Duodenal mucosa (tissue), 2 donors: ENCODE measurements around the gene PEX26.
"Not testable (repeated sequence)": the region's sequence is repeated elsewhere in the genome, so short reads cannot be mapped to it uniquely, and the experiment has no call there.

Source experiments
- H3K27ac ChIP-seq: one replicate; pipeline ENCODE4 v1.7.0; 2013; ENCODE audit warnings: low read depth, low read length
- H3K27me3 ChIP-seq, 2 donors: one replicate each; pipeline ENCODE4 v1.7.0; 2013; ENCODE audit warnings: low read length in 2 of 2, control low read depth in 1 of 2; ENCODE audit not compliant: insufficient read depth in 2 of 2, control insufficient read depth in 1 of 2
- H3K36me3 ChIP-seq, 2 donors: one replicate each; pipeline ENCODE4 v1.7.0; 2013; ENCODE audit warnings: low read length in 2 of 2, control low read depth in 1 of 2; ENCODE audit not compliant: insufficient read depth in 2 of 2, control insufficient read depth in 1 of 2
- H3K4me1 ChIP-seq, 2 donors: one replicate each; pipeline ENCODE4 v1.7.0; 2013; ENCODE audit warnings: low read length in 2 of 2, control low read depth in 1 of 2; ENCODE audit not compliant: insufficient read depth in 2 of 2, control insufficient read depth in 1 of 2
- H3K4me3 ChIP-seq, 2 donors: one replicate each; pipeline ENCODE4 v1.7.0; 2013; ENCODE audit warnings: low read length in 2 of 2, low read depth in 1 of 2
- H3K9ac ChIP-seq, 2 donors: one replicate each; pipeline ENCODE4 v1.7.0; 2013; ENCODE audit warnings: low read length in 2 of 2, low read depth in 1 of 2
- H3K9me3 ChIP-seq, 2 donors: one replicate each; pipeline ENCODE4 v1.7.0; 2013; ENCODE audit warnings: low read length in 2 of 2, control low read depth in 1 of 2; ENCODE audit not compliant: control insufficient read depth in 1 of 2

The PEX26 gene

DNA sequence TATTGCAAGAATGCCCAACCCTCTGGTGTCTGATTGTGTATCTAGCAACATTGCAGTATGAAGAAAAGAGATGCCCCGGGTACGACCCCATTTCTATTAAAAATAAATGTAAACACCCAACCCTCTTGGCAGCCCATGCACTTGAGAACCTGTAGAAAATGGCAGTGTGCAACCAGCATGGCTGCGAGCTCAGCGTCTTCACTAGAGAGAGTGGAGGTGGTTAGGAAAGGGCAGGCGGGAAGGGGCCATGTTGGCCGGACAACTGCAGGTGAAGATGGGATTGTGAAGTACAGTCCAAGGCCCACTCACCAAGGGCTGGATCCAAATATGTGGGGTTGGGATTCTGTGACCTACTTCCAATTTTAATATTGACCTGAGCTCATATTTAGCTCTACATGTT is 15.9 kb downstream of the PEX26 start:
- Histone ChIP-seq H3K4me1 (peaks cover 34% of the 10 kb centered on the region in 2 donors), H3K4me3 (no peak overlapping the region), H3K36me3 (peaks cover 0 to 19% of the 10 kb centered on the region in 2 donors), H3K27me3 (no peaks in the 10 kb centered on the region), H3K9me3 (no peaks in the 10 kb centered on the region), H3K27ac (no peak overlapping the region), H3K9ac (no peak overlapping the region)

- no peak overlapping the region for H3K4me3 ChIP-seq
- no peak overlapping the region for H3K27ac ChIP-seq
- H3K9ac ChIP-seq, result no peak overlapping the region
- peaks cover 23 to 25% of the 10 kb centered on the region in 2 donors for H3K4me1 ChIP-seq
- H3K27me3 ChIP-seq, result no peaks in the 10 kb centered on the region
- no peaks in the 10 kb centered on the region for H3K9me3 ChIP-seq
- H3K36me3 ChIP-seq, result peaks cover 0 to 5% of the 10 kb centered on the region in 2 donors
Observed at GRCh38 chr22:18095101-18095805, 17.5 kb downstream of the PEX26 start.

- no peak overlapping the region for H3K4me3 ChIP-seq
- H3K27ac ChIP-seq, result no peak overlapping the region
- H3K9ac ChIP-seq, result no peak overlapping the region
- peaks cover 10% of the 10 kb centered on the region in 2 donors for H3K4me1 ChIP-seq
- H3K27me3 ChIP-seq, result no peaks in the 10 kb centered on the region
- no peaks in the 10 kb centered on the region for H3K9me3 ChIP-seq
- peaks cover 0 to 11% of the 10 kb centered on the region in 2 donors for H3K36me3 ChIP-seq
Observed at GRCh38 chr22:18096823-18097222, 19.0 kb downstream of the PEX26 start.

GRCh38 chr22:18100781-18101180 is 23.0 kb downstream of the PEX26 start:
- no peaks in the 10 kb centered on the region for H3K27me3 ChIP-seq
- H3K36me3 ChIP-seq, result peaks cover 4 to 12% of the 10 kb centered on the region in 2 donors
- H3K9ac ChIP-seq, result no peak overlapping the region
- H3K27ac ChIP-seq, result no peak overlapping the region
- no peaks in the 10 kb centered on the region for H3K9me3 ChIP-seq
- no peak overlapping the region for H3K4me3 ChIP-seq
- H3K4me1 ChIP-seq, result no peaks in the 10 kb centered on the region

DNA sequence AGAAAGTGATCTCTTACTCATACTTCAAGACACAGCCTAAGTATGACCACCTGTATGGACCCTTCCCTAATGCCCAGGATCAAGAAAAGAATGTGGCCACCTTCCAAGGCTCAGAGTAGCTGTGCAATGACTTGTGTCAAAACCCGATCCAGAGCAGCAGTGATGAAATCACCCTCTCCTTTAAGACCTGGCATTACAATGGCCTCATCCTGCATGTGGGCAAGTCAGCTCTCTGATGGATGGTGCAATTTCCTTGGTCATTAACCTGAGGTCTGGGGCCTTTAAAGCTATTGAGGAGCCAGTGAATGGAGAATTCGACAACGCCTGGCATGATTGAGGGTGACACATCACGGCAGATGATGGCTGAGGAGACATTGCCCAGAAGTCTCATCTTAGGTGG is 23.7 kb downstream of the PEX26 start:
- Histone ChIP-seq H3K9ac (no peak overlapping the region), H3K4me3 (no peak overlapping the region), H3K27me3 (no peaks in the 10 kb centered on the region), H3K4me1 (no peaks in the 10 kb centered on the region), H3K36me3 (peaks cover 4 to 10% of the 10 kb centered on the region in 2 donors), H3K9me3 (no peaks in the 10 kb centered on the region), H3K27ac (no peak overlapping the region)

- no peak overlapping the region for H3K9ac ChIP-seq
- no peak overlapping the region for H3K27ac ChIP-seq
- peaks cover 4 to 10% of the 10 kb centered on the region in 2 donors for H3K36me3 ChIP-seq
- H3K9me3 ChIP-seq, result no peaks in the 10 kb centered on the region
- no peaks in the 10 kb centered on the region for H3K4me1 ChIP-seq
- no peak overlapping the region for H3K4me3 ChIP-seq
- no peaks in the 10 kb centered on the region for H3K27me3 ChIP-seq
Observed at GRCh38 chr22:18103527-18104269, 25.9 kb downstream of the PEX26 start.

GRCh38 chr22:18104566-18104965 is 26.8 kb downstream of the PEX26 start:
- H3K9ac ChIP-seq, result no peak overlapping the region
- no peaks in the 10 kb centered on the region for H3K9me3 ChIP-seq
- peaks cover 4 to 10% of the 10 kb centered on the region in 2 donors for H3K36me3 ChIP-seq
- H3K27ac ChIP-seq, result no peak overlapping the region
- H3K4me1 ChIP-seq, result peaks cover 0 to 2% of the 10 kb centered on the region in 2 donors
- H3K4me3 ChIP-seq, result no peak overlapping the region
- peaks cover 0 to 3% of the 10 kb centered on the region in 2 donors for H3K27me3 ChIP-seq

- not testable (repeated sequence) for H3K27ac ChIP-seq, H3K4me3 ChIP-seq, H3K27me3 ChIP-seq, H3K9me3 ChIP-seq, H3K9ac ChIP-seq, H3K36me3 ChIP-seq
- H3K4me1 ChIP-seq, result peaks cover 6 to 14% of the 10 kb centered on the region in 2 donors
Observed at GRCh38 chr22:18105981-18106380, 28.2 kb downstream of the PEX26 start.

DNA sequence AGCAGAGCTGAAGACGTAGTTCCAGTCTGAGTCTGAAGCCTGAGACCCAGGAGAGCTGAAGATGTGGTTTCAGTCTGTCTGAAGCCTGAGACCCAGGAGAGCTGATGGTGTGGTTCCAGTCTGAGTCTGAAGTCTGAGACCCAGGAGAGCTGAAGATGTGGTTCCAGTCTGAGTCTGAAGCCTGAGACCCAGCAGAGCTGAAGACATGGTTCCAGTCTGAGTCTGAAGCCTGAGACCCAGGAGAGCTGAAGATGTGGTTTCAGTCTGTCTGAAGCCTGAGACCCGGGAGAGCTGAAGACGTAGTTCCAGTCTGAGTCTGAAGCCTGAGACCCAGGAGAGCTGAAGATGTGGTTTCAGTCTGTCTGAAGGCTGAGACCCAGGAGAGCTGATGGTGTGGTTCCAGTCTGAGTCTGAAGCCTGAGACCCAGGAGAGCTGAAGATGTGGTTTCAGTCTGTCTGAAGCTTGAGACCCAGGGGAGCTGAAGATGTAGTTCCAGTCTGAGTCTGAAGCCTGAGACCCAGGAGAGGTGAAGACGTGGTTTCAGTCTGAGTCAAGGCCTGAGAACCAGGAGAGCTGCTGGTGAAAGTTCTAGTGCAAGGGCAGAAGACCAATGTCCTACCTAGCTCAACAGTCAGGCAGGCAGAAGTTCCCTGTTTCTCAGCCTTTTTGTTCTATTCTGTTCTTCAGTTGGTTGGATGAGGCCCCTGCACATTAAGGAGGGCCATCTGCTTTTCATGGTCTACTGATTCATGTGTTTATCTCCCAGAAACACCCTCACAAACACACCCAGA is 29.0 kb downstream of the PEX26 start:
- H3K4me3 ChIP-seq, result not testable (repeated sequence)

DNA sequence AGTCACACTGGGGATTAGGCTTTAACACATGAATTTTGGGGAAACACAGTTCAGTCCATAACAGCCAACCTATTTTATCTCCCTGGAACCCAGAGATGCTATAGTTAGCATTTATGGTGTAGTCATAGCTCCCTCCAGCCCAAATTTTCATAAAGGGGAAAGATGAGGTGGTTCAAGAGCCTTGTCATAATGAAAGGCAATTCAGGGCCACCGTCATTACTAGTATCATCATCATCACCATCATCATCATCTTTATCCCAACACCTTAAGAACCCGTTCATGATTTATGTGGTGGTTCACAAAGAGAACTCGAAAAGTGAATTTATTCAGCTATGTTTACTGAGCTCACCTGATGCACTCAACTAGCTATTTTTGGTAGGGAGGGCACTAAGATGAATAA is 30.4 kb downstream of the PEX26 start:
- peaks cover 10% of the 10 kb centered on the region in 2 donors for H3K27me3 ChIP-seq
- no peak overlapping the region for H3K9ac ChIP-seq
- H3K4me3 ChIP-seq, result no peak overlapping the region
- H3K27ac ChIP-seq, result no peak overlapping the region
- H3K4me1 ChIP-seq, result peaks cover 6 to 20% of the 10 kb centered on the region in 2 donors
- H3K36me3 ChIP-seq, result no peaks in the 10 kb centered on the region
- H3K9me3 ChIP-seq, result no peaks in the 10 kb centered on the region

More for the DNA sequence above, 29.0 kb downstream of the PEX26 start:
- not testable (repeated sequence) for H3K27me3 ChIP-seq, H3K9me3 ChIP-seq, H3K9ac ChIP-seq, H3K27ac ChIP-seq, H3K36me3 ChIP-seq
- H3K4me1 ChIP-seq, result peaks cover 6 to 20% of the 10 kb centered on the region in 2 donors
